ENCODE data around the gene IPO11.

- TF ChIP-seq CTCF (conservative IDR thresholded peaks at IDR 0.05) (no peak), EZH2 (IDR thresholded peaks at IDR 0.05; ENCODE audit: low read depth) (no peak)
These were observed 176.1 kb downstream of the IPO11 start for GRCh38 chr5:62588668-62589067.
